NOMO-1 (cell line): ENCODE data around the gene CACNA1B.

ENCODE experiments used
- DNase-seq, 2 experiments: peaks; one replicate each; lab custom pipeline; 2025; ENCODE audit not compliant: unreplicated experiment in 2 of 2; lab: John Stamatoyannopoulos, UW

The CACNA1B gene

DNA sequence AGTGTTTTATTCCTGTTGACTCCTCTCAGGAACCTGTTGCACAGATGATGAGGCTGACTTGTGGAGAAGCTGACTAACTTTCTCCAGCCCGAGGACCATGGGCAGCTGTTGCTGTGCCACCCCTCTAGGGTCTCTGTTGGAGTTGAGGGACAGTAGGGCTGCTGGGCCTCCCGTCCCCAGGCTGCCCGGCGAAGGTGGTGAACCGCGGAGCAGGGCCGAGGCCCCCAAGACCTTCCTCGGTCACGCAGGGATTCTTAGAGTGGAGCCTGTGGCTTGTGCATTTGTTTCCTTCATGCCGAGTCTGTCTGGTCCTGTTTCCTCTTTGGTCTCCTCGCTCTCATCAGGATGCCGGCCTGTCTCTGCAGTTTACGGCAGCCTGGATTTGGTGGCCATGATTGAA lies 40.2 kb downstream of the CACNA1B start:
- DNase-seq, result no peak

- no peak for DNase-seq
These were observed 40.9 kb downstream of the CACNA1B start for GRCh38 chr9:137918331-137919094.

DNA sequence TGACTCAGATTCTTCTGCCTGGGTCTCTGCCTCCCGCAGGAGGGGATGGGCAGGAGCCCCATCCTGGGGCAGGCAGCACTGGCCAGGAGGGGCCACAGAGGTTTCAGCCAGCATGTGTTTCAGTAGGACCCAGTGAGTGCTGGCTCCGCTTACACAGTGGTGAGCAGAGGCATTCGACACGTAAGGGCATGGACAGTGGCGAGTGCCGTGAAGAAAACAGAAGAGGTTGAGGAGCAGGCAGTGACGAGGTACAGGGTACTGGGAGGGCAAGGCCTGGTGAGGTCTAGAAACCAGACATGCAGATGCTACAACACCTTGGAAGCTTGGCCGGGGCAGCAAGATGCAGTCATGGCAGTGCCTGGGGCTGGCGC lies 41.5 kb downstream of the CACNA1B start:
- DNase-seq, result no peak

- no peak for DNase-seq
These were observed 42.1 kb downstream of the CACNA1B start for GRCh38 chr9:137919649-137920141.

GRCh38 chr9:137920753-137921152 lies 43.2 kb downstream of the CACNA1B start:
- no peak for DNase-seq

DNA sequence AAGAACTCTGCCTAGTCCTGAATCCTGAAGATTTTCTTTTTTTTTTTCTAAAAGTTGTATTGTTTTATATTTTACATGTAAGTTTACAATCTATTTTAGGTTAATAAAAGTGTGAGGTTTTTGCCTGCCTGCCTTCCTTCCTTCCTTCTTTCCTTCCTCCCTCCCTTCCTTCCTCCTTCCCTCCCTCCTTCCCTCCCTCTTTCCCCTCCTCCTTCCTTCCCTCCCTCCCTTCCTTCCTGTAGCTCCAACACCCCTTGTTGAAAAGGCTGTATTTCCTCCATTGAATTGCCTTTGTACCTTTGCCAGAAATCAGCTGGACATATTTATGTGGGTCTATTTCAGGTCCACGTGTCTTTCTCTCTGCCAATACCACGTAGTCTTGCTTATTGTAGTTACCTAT lies 46.6 kb downstream of the CACNA1B start:
- DNase-seq, result no peak

- DNase-seq, result no peak
These were observed 47.3 kb downstream of the CACNA1B start for GRCh38 chr9:137924761-137925369.

GRCh38 chr9:137943655-137944054 lies 66.1 kb downstream of the CACNA1B start:
- DNase-seq, result no peak

DNA sequence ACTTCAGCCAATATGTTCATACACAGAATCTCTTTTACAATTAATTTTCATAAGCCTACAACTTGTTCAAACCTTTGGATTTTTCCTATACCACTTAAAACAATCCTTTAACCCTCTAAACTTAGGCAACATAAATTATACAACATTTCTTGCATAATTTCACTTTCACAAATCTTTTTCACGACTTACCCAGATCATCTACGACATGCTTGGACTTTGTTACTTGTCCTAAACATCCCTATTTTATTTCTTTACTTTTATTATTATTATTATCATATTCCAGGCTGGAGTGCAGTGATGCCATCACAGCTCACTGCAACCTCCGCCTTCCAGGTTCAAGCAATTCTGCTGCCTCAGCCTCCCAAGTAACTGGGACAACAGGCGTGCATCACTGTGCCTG lies 68.0 kb downstream of the CACNA1B start:
- DNase-seq, result no peak

GRCh38 chr9:137946993-137947392 lies 69.4 kb downstream of the CACNA1B start:
- DNase-seq, result no peak

DNA sequence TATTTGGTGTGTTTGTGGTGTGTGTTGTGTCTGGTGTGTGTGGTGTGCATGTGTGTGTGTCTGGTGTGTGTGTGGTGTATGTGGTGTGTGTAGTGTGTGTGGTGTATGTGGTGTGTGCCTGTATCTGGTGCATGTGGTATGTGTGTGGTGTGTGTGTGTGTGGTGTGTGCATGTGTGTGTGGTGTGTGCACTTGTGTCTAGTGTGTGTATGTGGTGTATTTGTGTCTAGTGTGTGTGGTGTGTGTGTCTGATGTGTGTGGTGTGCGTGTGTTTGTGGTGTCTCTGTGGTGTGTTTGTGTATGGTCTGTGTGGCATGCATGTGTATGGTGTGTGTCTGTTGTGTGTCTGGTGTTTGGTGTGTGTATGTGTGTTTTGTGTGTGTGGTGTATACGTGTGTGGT lies 71.1 kb downstream of the CACNA1B start:
- no peak for DNase-seq

DNA sequence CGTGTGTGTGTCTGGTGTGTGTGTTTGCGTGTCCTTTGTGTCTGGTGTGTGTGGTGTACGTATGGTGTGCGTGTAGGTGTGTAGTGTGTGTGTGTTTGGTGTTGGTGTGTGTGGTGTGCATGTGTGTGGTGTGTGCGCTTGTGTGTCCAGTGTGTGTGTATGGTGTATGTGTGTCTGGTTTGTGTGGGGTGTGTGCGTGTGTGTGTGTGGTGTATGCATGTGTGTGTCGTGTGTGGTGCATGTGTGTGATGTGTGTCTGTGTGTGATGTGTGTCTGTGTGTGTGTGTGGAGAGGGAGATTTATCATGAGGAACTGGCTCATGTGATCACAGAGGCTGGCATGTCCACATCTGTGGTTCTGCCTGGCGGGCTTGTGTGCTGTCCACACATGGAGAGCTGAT lies 71.7 kb downstream of the CACNA1B start:
- DNase-seq, result no peak

GRCh38 chr9:137951107-137951506 lies 73.5 kb downstream of the CACNA1B start:
- no peak for DNase-seq

- DNase-seq, result no peak
These were observed 74.3 kb downstream of the CACNA1B start for GRCh38 chr9:137951597-137952490.

DNA sequence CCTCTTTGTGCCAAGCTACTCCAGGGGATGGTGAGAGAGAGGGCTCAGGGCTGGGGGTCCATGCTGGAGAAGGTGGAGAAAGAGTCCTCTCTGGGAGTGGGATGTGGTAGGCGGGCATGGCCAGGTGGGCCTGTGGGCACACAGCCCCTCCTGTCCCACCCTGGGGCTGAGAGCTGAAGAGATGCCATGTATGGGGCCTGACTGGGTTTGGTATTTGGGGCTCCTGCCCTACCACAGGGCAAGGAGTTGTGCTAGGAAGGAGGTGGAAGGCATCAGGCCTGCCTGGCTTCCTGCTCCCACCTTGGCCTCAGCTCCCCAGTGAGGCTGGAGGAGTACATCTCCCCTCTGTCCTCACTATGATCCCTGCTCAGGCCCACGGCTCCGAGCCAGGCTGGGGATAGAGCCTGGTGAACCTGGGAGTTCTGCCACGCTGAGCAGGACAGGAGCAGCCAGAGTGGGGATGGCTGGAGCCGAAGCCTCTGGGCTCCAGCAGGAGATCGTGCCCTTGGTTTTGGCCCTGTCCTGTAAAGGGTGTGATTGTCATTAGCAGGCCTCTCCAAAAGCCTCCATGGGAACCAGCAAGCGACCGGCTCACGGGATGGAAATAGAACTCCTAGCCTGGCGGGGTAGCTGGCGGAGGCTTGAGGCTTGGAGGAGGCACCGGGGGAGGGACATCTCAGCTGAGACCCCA lies 75.5 kb downstream of the CACNA1B start:
- DNase-seq, result no peak

- no peak for DNase-seq
These were observed 76.3 kb downstream of the CACNA1B start for GRCh38 chr9:137953683-137954438.

DNA sequence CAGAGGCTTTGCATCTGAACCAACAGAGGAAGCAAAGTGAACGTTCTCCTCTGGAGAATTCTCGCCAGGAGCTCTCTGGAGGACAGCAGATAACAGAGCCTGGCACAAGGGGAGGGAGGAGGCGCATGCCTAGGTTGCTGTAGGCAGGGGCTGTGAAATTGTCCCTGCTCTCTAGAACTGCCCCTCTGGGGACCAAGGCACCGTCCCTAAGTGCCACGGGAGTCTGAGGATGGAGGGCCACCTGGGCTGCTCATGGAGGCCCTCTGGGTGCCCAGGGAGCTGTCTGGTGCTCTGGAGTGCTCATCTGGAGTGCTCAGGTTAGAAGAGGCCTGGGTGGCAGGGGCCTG lies 77.6 kb downstream of the CACNA1B start:
- no peak for DNase-seq

GRCh38 chr9:137955586-137955985 lies 78.0 kb downstream of the CACNA1B start:
- DNase-seq, result no peak

DNA sequence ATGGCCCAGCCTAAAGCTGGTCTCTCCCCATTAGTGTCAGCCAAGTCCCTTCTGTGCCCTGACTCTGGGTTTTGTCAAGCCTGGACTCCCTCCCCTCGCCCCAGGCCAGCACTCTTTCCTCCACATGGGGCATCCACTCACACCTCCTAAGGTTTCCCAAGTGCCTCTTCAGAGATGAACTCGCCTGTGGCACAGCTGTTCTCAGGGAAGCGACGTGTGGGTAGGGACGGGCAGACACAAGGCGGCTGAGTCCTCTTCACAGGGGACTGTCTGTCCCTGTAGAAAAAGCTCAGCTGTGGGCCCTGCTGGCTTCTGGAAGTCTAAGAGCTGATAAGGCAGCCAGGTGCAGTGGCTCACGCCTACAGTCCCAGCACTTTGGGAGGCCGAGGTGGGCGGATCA lies 78.5 kb downstream of the CACNA1B start:
- no peak for DNase-seq

DNA sequence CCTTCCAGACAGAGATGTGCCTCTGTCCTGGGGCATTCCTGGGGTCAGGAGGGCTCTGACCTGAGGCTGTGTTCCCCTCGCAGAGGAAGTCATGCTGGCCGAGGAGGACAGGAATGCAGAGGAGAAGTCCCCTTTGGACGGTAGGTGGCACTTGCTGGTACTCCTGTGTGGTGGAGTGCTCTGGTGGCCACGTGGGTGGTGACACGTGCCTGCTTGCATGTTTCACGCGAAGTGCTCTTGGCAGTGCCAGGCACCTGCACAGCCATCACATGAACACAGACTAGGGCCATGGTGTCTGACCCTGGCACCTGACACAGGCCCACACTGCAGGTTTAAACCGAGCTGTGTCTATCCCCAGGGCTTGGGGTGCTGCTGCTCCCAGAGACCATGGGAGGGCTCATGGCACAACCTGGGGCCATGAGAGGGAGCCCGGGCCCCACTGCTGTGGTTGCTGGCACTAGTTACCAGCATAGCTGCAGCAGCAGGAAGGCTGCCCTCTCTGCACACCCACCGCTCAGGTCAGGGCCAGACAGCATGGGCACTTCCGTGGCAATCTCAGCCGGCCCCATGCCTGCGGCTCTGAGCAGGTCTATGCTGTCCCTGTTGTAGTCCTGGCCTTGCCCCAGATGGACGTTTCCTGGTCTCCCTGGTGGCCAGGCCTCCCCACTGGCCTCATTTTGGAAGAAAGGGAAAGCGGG lies 79.3 kb downstream of the CACNA1B start:
- DNase-seq, result no peak
